Common myeloid progenitor, CD34-positive (primary cell): ENCODE measurements around the gene CGA.

Experiments used
- CTCF ChIA-PET: fragments of 350-600 bp; sonication (Branson Sonifier 250); formaldehyde crosslinking; loops from one replicate; lab custom pipeline; 2021; ENCODE audit warnings: antibody characterized with exemption; lab: Charles Lee
- POLR2A ChIA-PET: fragments of 350-600 bp; sonication (Branson Sonifier 250); formaldehyde crosslinking; loops from one replicate; lab custom pipeline; 2021; ENCODE audit warnings: antibody characterized with exemption; lab: Charles Lee
- DNase-seq, 3 donors: peaks; one replicate each; pipeline versions ENCODE4 v3.0.0 to v3.0.0-alpha.2; 2013
- H3K27ac ChIP-seq, 2 experiments: 1 replicate in 1 of 2; 2 replicates in 1 of 2; pipeline ENCODE4 v1.7.0; 2013; ENCODE audit warnings: inconsistent platforms in 2 of 2, low read length in 2 of 2, mild to moderate bottlenecking in 2 of 2, low read depth in 1 of 2, moderate library complexity in 1 of 2; ENCODE audit not compliant: severe bottlenecking in 2 of 2, insufficient read depth in 1 of 2, poor library complexity in 1 of 2
- H3K27me3 ChIP-seq, 5 experiments: replicated peaks in 2 of 5; 1 replicate in 3 of 5; 2 replicates in 2 of 5; pipeline versions ENCODE4 v1.6.1 to v1.7.0; 2013; ENCODE audit warnings: low read length in 4 of 5, mild to moderate bottlenecking in 2 of 5, moderate library complexity in 2 of 5, inconsistent platforms in 1 of 5; ENCODE audit not compliant: insufficient read depth in 5 of 5, control insufficient read depth in 4 of 5
- H3K36me3 ChIP-seq, 4 experiments: 1 replicate in 2 of 4; 2 replicates in 2 of 4; pipeline versions ENCODE4 v1.6.1 to v1.7.0; 2013; ENCODE audit warnings: low read length in 3 of 4, control low read depth in 1 of 4, mild to moderate bottlenecking in 1 of 4; ENCODE audit not compliant: control insufficient read depth in 4 of 4, insufficient read depth in 4 of 4
- H3K4me1 ChIP-seq, 4 experiments: 1 replicate in 3 of 4; 2 replicates in 1 of 4; pipeline versions ENCODE4 v1.6.1 to v1.7.1; 2013; ENCODE audit warnings: low read length in 3 of 4, mild to moderate bottlenecking in 3 of 4, control low read depth in 1 of 4, inconsistent platforms in 1 of 4, moderate library complexity in 1 of 4; ENCODE audit not compliant: control insufficient read depth in 4 of 4, insufficient read depth in 4 of 4; ENCODE audit errors: control extremely low read depth in 1 of 4
- H3K4me3 ChIP-seq, 7 experiments: 1 replicate in 4 of 7; 2 replicates in 3 of 7; pipeline versions ENCODE4 v1.5.1 to v1.7.0; 2013; ENCODE audit warnings: mild to moderate bottlenecking in 7 of 7, low read length in 6 of 7, moderate library complexity in 6 of 7, inconsistent platforms in 2 of 7, low read depth in 2 of 7, control low read depth in 1 of 7; ENCODE audit not compliant: insufficient read depth in 4 of 7, control insufficient read depth in 1 of 7; ENCODE audit errors: extremely low read depth in 1 of 7
- H3K9me3 ChIP-seq, 5 experiments: 1 replicate in 4 of 5; 2 replicates in 1 of 5; pipeline versions ENCODE4 v1.6.1 to v1.7.1; 2013; ENCODE audit warnings: low read length in 4 of 5, mild to moderate bottlenecking in 2 of 5, inconsistent platforms in 1 of 5, low read depth in 1 of 5, moderate library complexity in 1 of 5; ENCODE audit not compliant: control insufficient read depth in 4 of 5, insufficient read depth in 2 of 5; ENCODE audit errors: control extremely low read depth in 1 of 5
- WGBS: methylation state at CpG from one replicate; pipeline ENCODE4 v1.1.5; 2013; ENCODE audit not compliant: insufficient coverage; 5-methylcytosine and 5-hydroxymethylcytosine counted together

CGA gene

DNA sequence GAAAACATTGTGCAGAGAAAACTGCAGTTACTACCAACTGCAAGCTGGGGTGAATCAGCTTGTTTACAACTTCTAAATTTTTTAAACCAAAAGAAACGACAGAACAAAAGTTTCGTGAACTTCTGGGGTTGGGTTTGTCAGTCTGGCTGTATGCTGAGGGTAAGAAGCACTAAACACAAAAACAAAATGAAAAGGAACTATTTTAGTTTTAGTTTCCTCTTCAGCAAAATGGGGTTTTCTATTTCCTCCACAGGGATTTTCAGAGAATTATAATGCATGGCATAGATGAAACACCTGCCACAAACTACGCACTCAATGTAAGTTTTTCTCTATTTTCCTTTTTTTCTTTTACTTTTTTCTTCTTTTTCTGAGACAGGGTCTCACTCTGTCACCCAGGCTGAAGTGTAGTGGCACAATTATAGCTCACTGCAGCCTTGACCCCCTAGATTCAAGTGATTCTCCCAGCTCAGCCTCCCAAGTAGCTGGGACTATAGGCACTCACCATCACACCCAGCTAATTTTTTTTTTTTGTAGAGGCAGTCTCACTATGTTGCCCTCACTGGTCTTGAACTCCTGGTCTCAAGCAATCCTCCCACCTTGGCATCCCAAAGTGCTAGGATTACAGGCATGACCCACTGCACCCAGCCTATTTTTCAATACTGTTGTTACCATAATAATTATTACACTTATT lies 40.6 kb downstream of the CGA start:
- 100% methylated on average over 1 of the region's 3 CpGs for WGBS
- no peaks in the 10 kb centered on the region for H3K4me1 ChIP-seq
- no peaks in the 10 kb centered on the region for H3K9me3 ChIP-seq
- H3K36me3 ChIP-seq: no peaks in the 10 kb centered on the region
- no peak overlapping the region for H3K4me3 ChIP-seq
- ChIA-PET CTCF (no interaction called here), POLR2A (no interaction called here)
- DNase-seq: no peak
- no peaks in the 10 kb centered on the region for H3K27me3 ChIP-seq
- H3K27ac ChIP-seq: no peak overlapping the region

DNA sequence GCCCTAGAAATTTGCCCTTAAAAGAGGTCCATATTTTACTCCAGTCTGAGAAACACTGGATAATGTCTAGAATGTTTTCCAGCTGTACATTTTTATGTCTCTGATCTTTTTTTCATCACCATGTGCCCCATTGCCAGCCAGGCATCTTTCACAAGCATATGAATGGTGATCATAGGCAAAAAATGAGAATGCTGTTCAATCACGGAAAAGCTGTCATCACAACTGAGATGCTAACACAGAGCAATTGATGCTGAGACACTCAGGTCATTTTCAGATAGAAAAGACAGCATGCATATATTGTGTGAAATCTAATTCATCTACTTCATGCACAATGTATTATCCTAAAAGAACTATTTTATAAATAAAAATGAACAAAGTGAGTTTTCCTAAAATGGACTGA lies 41.6 kb downstream of the CGA start:
- no peaks in the 10 kb centered on the region for H3K4me1 ChIP-seq
- no CpG with 5 or more reads among the region's 1 CpG for WGBS
- no peak overlapping the region for H3K27ac ChIP-seq
- CTCF ChIA-PET: interaction anchor here (0.9 to 1.0 kb wide), 2 partner anchors 13 to 25 kb away, joined by 3 to 4 read pairs; no protein-coding TSS in a partner anchor
- H3K27me3 ChIP-seq: no peaks in the 10 kb centered on the region
- H3K9me3 ChIP-seq: no peaks in the 10 kb centered on the region
- H3K4me3 ChIP-seq: no peak overlapping the region
- no peak for DNase-seq
- POLR2A ChIA-PET: no interaction called here
- no peaks in the 10 kb centered on the region for H3K36me3 ChIP-seq

DNA sequence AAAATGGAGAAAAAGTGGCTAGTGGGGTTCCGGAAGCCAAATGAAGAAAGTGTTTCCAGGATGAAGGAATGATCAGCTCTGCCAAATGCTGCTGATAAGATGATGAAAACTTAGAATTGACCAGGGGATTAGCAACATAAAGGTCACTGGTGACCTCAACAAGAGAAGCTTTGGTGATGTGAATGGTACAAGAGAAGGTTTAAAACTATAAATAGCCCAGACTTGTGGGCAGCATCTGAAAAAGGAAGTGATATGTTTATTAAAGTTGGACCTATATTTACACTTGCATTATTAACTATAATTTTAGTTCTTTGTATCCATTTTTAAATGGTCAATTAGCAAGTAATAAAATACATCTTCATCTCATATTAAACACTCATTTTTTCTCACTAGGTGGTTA lies 45.1 kb downstream of the CGA start:
- H3K27me3 ChIP-seq: no peaks in the 10 kb centered on the region
- DNase-seq: no peak
- H3K36me3 ChIP-seq: no peaks in the 10 kb centered on the region
- no peaks in the 10 kb centered on the region for H3K9me3 ChIP-seq
- H3K27ac ChIP-seq: no peak overlapping the region
- H3K4me3 ChIP-seq: no peak overlapping the region
- POLR2A ChIA-PET: no interaction called here
- WGBS: 90% methylated on average over 1 of the region's 1 CpG
- H3K4me1 ChIP-seq: no peaks in the 10 kb centered on the region
- CTCF ChIA-PET: no interaction called here

DNA sequence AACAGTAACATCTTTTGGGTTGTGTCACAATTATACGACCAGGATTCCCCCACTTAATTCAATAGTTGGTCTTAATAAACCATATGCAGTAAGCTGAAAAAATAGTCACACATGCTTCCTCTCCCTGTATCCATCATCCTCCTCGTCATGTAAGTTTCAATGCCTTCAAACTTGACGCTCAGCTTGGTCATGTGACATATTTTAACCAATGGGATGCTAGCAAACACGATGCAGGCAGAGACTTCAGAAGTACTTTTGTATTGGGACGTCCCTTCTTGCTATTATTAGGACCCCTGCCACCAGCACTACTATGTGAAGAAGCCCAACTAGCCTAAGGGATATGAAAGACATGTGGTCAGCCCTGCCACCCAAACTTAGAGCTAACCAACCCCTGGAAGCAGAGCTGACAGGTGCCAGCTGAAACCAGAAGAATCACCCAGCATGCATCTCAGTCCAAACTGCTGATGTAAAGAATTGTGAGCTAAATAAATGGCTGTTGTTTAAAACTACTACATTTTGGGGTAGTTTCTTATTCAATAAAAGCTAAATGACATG lies 49.3 kb downstream of the CGA start:
- Histone ChIP-seq H3K4me1 (no peaks in the 10 kb centered on the region), H3K9me3 (peaks cover 0 to 7% (median 0%) of the 10 kb centered on the region in 5 experiments), H3K27me3 (peaks cover 0 to 2% (median 0%) of the 10 kb centered on the region in 5 experiments), H3K27ac (no peak overlapping the region), H3K36me3 (no peaks in the 10 kb centered on the region), H3K4me3 (no peak overlapping the region)
- 74% methylated on average over 5 of the region's 5 CpGs for WGBS
- CTCF ChIA-PET: interaction anchor here (1.2 kb wide), 1 partner anchor 17 kb away, joined by 5 read pairs; no protein-coding TSS in a partner anchor
- no peak for DNase-seq
- POLR2A ChIA-PET: no interaction called here

DNA sequence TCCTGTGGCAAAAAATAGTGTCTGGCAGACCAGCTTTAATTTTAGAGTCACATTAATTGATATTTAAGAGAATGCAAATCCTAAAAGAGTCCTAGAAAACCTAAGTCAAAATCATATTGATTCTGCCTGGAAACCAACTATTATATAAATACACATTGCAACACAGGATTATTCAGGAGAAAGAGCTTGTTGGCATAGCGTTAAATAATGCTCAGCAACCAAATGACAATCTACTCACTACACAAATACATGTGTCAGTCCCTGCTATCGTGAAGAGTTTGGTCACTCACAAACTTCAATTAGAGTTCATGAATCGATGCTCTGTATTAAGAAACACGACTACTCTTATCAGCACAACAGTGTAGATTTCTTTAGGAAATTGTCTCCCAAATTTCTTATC lies 54.2 kb downstream of the CGA start:
- DNase-seq: no peak
- CTCF ChIA-PET: no interaction called here
- Histone ChIP-seq H3K4me3 (no peak overlapping the region), H3K27me3 (peaks cover 0 to 5% (median 0%) of the 10 kb centered on the region in 5 experiments), H3K36me3 (no peaks in the 10 kb centered on the region), H3K27ac (no peak overlapping the region), H3K4me1 (no peaks in the 10 kb centered on the region), H3K9me3 (peaks cover 0 to 7% (median 0%) of the 10 kb centered on the region in 5 experiments)
- POLR2A ChIA-PET: no interaction called here
- WGBS: 100% methylated on average over 4 of the region's 4 CpGs
